ENCODE results near the gene AKT3.

AKT3 gene

DNA sequence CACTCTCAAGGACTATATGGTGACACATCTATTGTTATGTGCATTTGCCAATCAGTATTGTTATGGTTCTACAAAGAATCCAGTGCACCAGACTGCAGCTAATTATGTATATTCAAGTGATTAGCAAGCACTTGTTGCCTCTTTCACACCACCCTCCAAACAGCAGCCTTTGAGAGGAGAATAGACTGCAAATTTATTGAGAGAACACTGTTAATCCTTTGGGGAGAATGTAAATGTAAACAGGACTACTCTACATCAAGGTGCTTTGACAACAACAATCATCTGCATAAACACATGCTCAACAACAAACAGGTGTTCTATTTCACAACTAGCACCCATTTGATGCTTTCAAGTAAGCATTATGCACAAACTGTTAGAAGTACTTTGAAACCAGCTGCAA is 117.4 kb downstream of the AKT3 start:
- H3K9me2 ChIP-seq (replicated peaks; ENCODE audit: control insufficient read depth, low read length), result no peaks in the 10 kb centered on the region
- H3K36me3 ChIP-seq (ENCODE audit: control insufficient read depth, low read length), result no peaks in the 10 kb centered on the region
- H3K79me2 ChIP-seq (ENCODE audit: control insufficient read depth, low read length), result no peaks in the 10 kb centered on the region
- H3K27ac ChIP-seq (ENCODE audit: low read depth, low read length), result no peak overlapping the region
- H3K4me1 ChIP-seq (ENCODE audit: control insufficient read depth, low read length), result peaks cover 11% of the 10 kb centered on the region
- H3K9me3 ChIP-seq (ENCODE audit: control insufficient read depth, insufficient read depth, low read length), result peaks cover 9% of the 10 kb centered on the region; the same call in 1 of the 2 replicates
- H3K27me3 ChIP-seq (ENCODE audit: control insufficient read depth, low read length), result peaks cover 8% of the 10 kb centered on the region
- TF ChIP-seq EZH2phosphoT487 (IDR thresholded peaks at IDR 0.05; ENCODE audit: borderline replicate concordance, low read length) (no peak), CTCF (IDR thresholded peaks at IDR 0.05; ENCODE audit: low read depth, low read length, poor library complexity, severe bottlenecking) (no peak)
- H3F3A ChIP-seq (ENCODE audit: control insufficient read depth, insufficient read depth), result peaks cover 6% of the 10 kb centered on the region
- no peaks in the 10 kb centered on the region; the same call in 1 of the 2 replicates for H4K20me1 ChIP-seq (ENCODE audit: control insufficient read depth, insufficient read depth, low read depth, low read length)
- H3K4me3 ChIP-seq (ENCODE audit: low read length), result no peak overlapping the region
- H3K4me2 ChIP-seq (ENCODE audit: low read length), result no peak overlapping the region

GRCh38 chr1:243731974-243732625 is 117.9 kb downstream of the AKT3 start:
- Histone ChIP-seq H3F3A (ENCODE audit: control insufficient read depth, insufficient read depth) (peaks cover 8% of the 10 kb centered on the region), H3K9me2 (replicated peaks; ENCODE audit: control insufficient read depth, low read length) (no peaks in the 10 kb centered on the region), H3K27ac (ENCODE audit: low read depth, low read length) (no peak overlapping the region), H3K4me2 (ENCODE audit: low read length) (no peak overlapping the region), H4K20me1 (ENCODE audit: control insufficient read depth, insufficient read depth, low read depth, low read length) (no peaks in the 10 kb centered on the region; the same call in 1 of the 2 replicates), H3K79me2 (ENCODE audit: control insufficient read depth, low read length) (no peaks in the 10 kb centered on the region), H3K36me3 (ENCODE audit: control insufficient read depth, low read length) (no peaks in the 10 kb centered on the region), H3K9me3 (ENCODE audit: control insufficient read depth, insufficient read depth, low read length) (peaks cover 9% of the 10 kb centered on the region; the same call in 1 of the 2 replicates), H3K27me3 (ENCODE audit: control insufficient read depth, low read length) (peaks cover 8% of the 10 kb centered on the region), H3K4me1 (ENCODE audit: control insufficient read depth, low read length) (peaks cover 16% of the 10 kb centered on the region), H3K4me3 (ENCODE audit: low read length) (no peak overlapping the region)
- no peak for TF ChIP-seq CTCF (IDR thresholded peaks at IDR 0.05; ENCODE audit: low read depth, low read length, poor library complexity, severe bottlenecking)
- TF ChIP-seq EZH2phosphoT487 (IDR thresholded peaks at IDR 0.05; ENCODE audit: borderline replicate concordance, low read length), result no peak

DNA sequence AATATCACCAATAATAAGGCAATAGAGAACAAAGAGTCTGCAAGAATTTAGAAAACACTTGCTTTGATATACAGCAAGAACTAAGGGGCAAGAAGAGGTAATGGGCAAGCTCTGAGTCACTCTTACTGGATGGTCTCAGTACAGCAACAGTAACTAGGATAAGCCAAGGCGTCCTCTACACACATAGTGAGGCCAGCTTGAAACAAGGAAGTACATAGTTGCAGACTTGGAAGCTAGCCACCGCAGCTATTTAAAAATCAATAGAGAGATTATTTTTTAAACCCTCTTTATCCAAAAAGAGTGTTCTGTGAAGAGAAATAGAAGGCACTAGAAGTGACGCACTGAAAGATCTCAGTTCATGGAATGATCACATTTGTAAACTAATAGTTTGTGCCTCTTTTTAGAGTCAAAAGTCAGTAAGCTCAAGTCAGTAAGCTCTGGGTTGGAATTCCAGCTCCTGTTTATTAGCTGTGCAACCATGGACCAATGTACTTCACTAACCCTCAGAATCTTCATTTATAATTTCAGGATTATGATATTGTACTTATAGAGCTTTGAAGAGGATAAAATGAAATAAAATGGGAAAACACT is 118.6 kb downstream of the AKT3 start:
- H3F3A ChIP-seq (ENCODE audit: control insufficient read depth, insufficient read depth), result peaks cover 8% of the 10 kb centered on the region
- H3K4me3 ChIP-seq (ENCODE audit: low read length), result no peak overlapping the region
- peaks cover 9% of the 10 kb centered on the region; the same call in 1 of the 2 replicates for H3K9me3 ChIP-seq (ENCODE audit: control insufficient read depth, insufficient read depth, low read length)
- no peaks in the 10 kb centered on the region for H3K9me2 ChIP-seq (replicated peaks; ENCODE audit: control insufficient read depth, low read length)
- peaks cover 4% of the 10 kb centered on the region for H3K27me3 ChIP-seq (ENCODE audit: control insufficient read depth, low read length)
- no peak overlapping the region for H3K4me2 ChIP-seq (ENCODE audit: low read length)
- no peak overlapping the region for H3K27ac ChIP-seq (ENCODE audit: low read depth, low read length)
- H3K4me1 ChIP-seq (ENCODE audit: control insufficient read depth, low read length), result peaks cover 19% of the 10 kb centered on the region
- H4K20me1 ChIP-seq (ENCODE audit: control insufficient read depth, insufficient read depth, low read depth, low read length), result no peaks in the 10 kb centered on the region; the same call in 1 of the 2 replicates
- no peaks in the 10 kb centered on the region for H3K36me3 ChIP-seq (ENCODE audit: control insufficient read depth, low read length)
- H3K79me2 ChIP-seq (ENCODE audit: control insufficient read depth, low read length), result no peaks in the 10 kb centered on the region
- TF ChIP-seq EZH2phosphoT487 (IDR thresholded peaks at IDR 0.05; ENCODE audit: borderline replicate concordance, low read length) (no peak), CTCF (IDR thresholded peaks at IDR 0.05; ENCODE audit: low read depth, low read length, poor library complexity, severe bottlenecking) (no peak)
